K562 (cell line): ENCODE results near the gene TMPRSS9. TPM values are rescaled to one million over a fixed set of nuclear protein-coding genes. Genes with fewer than 3 reads are reported as not detected.

ENCODE experiments used
- ARHGAP35 ChIP-seq: fragments of 450-650 bp; IDR thresholded peaks from 2 replicates; pipeline ENCODE4 v1.6.1; 2018; ENCODE audit not compliant: partially characterized antibody
- CBX3 ChIP-seq, 2 experiments: IDR thresholded peaks; 1 replicate in 1 of 2; 2 replicates in 1 of 2; pipeline ENCODE4 v1.6.1; 2012; ENCODE audit warnings: inconsistent platforms in 2 of 2, low read length in 2 of 2, borderline replicate concordance in 1 of 2, control low read depth in 1 of 2
- FOXA3 ChIP-seq, 2 experiments: fragments of 450-650 bp in 1 of 2; sonication (generic) in 1 of 2; formaldehyde crosslinking; IDR thresholded peaks in 1 of 2; conservative IDR thresholded peaks in 1 of 2; 2 replicates each; pipeline versions ENCODE4 v1.4.0 to v1.8.0; 2020 to 2022; ENCODE audit warnings: mild to moderate bottlenecking in 2 of 2, missing genetic modification reagents in 1 of 2
- GTF2F1 ChIP-seq: IDR thresholded peaks from 2 replicates; pipeline ENCODE4 v1.6.1; 2011; ENCODE audit warnings: low read depth, low read length, improper control_type of control experiment
- HOXB6 ChIP-seq: fragments of 250-450 bp; sonication (Bioruptor Pico); IDR thresholded peaks from 2 replicates; pipeline ENCODE4 v1.5.1; 2022; ENCODE audit warnings: mild to moderate bottlenecking, borderline replicate concordance
- MXD1 ChIP-seq: fragments of 250-450 bp; sonication (Bioruptor Pico); IDR thresholded peaks from 2 replicates; pipeline ENCODE4 v1.8.0; 2021; ENCODE audit warnings: borderline replicate concordance, mild to moderate bottlenecking, moderate library complexity; ENCODE audit not compliant: poor library complexity, severe bottlenecking
- NR1H2 ChIP-seq: sonication (generic); formaldehyde crosslinking; IDR thresholded peaks from 2 replicates; pipeline ENCODE4 v1.4.0; 2020; ENCODE audit warnings: mild to moderate bottlenecking, missing genetic modification reagents
- POLR2AphosphoS5 ChIP-seq: IDR thresholded peaks from 2 replicates; pipeline ENCODE4 v1.6.1; 2011; ENCODE audit warnings: mild to moderate bottlenecking, low read depth, low read length, moderate library complexity; ENCODE audit not compliant: control insufficient read depth, insufficient read depth
- RHOXF2B ChIP-seq: fragments of 250-450 bp; sonication (Bioruptor Pico); conservative IDR thresholded peaks from 2 replicates; pipeline ENCODE4 v1.5.1; 2021
- SIX5 ChIP-seq, 2 experiments: IDR thresholded peaks; 2 replicates each; pipeline ENCODE4 v1.6.1; 2011; ENCODE audit warnings: low read length in 2 of 2, borderline replicate concordance in 1 of 2, low read depth in 1 of 2, mild to moderate bottlenecking in 1 of 2, moderate library complexity in 1 of 2; ENCODE audit not compliant: insufficient read depth in 1 of 2
- TAL1 ChIP-seq: fragments of 450-650 bp; IDR thresholded peaks from 2 replicates; pipeline ENCODE4 v1.6.1; 2016; ENCODE audit warnings: mild to moderate bottlenecking
- ZNF140 ChIP-seq: fragments of 250-450 bp; sonication (Bioruptor Pico); IDR thresholded peaks from 2 replicates; pipeline ENCODE4 v1.8.0; 2021; ENCODE audit warnings: moderate library complexity, mild to moderate bottlenecking, inconsistent platforms
- ZNF24 ChIP-seq: fragments of 450-650 bp; IDR thresholded peaks from 2 replicates; pipeline ENCODE4 v1.6.1; 2016
- ZNF57 ChIP-seq: fragments of 450-650 bp; formaldehyde crosslinking; IDR thresholded peaks from 2 replicates; pipeline ENCODE4 v1.4.0; 2020; ENCODE audit warnings: mild to moderate bottlenecking, moderate library complexity
- polyA plus RNA-seq, 8 experiments: library from polyadenylated mRNA; depleted of rRNA in 4 of 8; stranded (reverse) in 5 of 8; unstranded in 3 of 8; fragments of >200 nt; fragmentation: Nextera tagmentation in 2 of 8; fragmentation: Illumina TruSeq in 1 of 8; extraction: Ambion mirVana in 2 of 8; extraction: Trizol in 1 of 8; gene quantifications; 2 replicates each; pipeline versions ENCODE4 v1.2.1 to v1.2.3, GENCODE V29; 2011 to 2014; ENCODE audit warnings: inconsistent platforms in 1 of 8, missing spikeins in 1 of 8
- total RNA-seq, 7 experiments: library from RNA; depleted of rRNA in 6 of 7; stranded (reverse); fragments of >200 nt in 6 of 7; fragmentation: Illumina TruSeq in 2 of 7; extraction: Trizol in 2 of 7; gene quantifications; 2 replicates each; pipeline versions ENCODE4 v1.2.1 to v1.2.3, GENCODE V29; 2011 to 2021; ENCODE audit warnings: low replicate concordance in 1 of 7
- TF ChIP-seq, protein P1 (sequence below): fragments of 450-650 bp; IDR thresholded peaks from 2 replicates; pipeline ENCODE4 v1.7.1; 2018; ENCODE audit warnings: mild to moderate bottlenecking, low read depth; ENCODE audit not compliant: partially characterized antibody
- TF ChIP-seq, protein P2 (sequence below): sonication (generic); formaldehyde crosslinking; IDR thresholded peaks from 2 replicates; pipeline ENCODE4 v1.8.0; 2022; ENCODE audit warnings: mild to moderate bottlenecking, missing genetic modification reagents
- TF ChIP-seq, protein P3 (sequence below): sonication (generic); formaldehyde crosslinking; IDR thresholded peaks from 2 replicates; pipeline ENCODE4 v1.8.0; 2023; ENCODE audit warnings: mild to moderate bottlenecking, missing genetic modification reagents
- TF ChIP-seq, protein P4 (sequence below): sonication (generic); formaldehyde crosslinking; IDR thresholded peaks from 2 replicates; pipeline ENCODE4 v1.8.0; 2022; ENCODE audit warnings: mild to moderate bottlenecking, low read depth, missing genetic modification reagents

TMPRSS9 gene
- total and polyA plus RNA-seq, 9 of the 15 experiments (the other 6 are each of a cell fraction or from before 2014, with no cell fraction given) = 0.01 to 0.03 TPM; not detected in 7

DNA sequence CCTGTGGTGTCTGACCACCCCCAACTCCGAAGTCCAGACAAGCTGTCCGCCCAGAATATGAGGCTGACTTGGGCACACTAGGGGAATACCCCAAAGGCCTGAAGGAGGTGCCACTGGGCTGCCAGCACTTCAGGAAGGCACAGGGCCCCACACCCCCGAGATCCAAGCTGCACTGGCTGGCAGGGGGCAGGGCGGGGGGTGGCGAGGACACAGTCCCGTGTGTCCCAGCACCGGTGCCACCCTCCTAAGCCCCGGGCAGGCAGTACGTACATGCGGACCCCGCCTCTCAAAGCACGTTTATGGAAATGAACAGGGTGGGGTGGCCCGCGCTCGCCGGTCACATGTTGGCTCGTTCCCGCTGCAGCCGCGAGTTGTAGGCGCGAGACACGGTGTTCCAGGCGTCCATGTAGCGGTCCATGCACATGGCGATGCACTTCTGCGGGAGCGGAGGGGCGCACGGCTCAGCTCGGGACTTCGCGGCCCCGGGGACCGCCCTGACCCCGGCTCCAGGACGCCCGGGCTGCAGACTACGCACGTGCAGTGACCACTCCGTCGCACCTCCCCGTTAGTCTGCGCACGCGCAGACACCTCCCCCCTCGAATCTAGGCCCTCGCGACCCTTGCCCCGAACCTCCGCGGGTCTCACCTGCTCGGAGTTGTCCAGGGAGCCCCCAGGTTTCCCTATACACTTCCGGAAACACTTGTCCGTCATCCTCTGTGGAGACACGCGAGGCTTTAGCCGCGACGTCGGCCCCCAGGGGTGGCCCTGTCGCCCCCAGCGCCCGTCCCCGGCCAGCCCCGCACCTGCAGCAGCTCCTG lies 66.8 kb downstream of the TMPRSS9 start (continued):
- TF ChIP-seq, protein P1, sequence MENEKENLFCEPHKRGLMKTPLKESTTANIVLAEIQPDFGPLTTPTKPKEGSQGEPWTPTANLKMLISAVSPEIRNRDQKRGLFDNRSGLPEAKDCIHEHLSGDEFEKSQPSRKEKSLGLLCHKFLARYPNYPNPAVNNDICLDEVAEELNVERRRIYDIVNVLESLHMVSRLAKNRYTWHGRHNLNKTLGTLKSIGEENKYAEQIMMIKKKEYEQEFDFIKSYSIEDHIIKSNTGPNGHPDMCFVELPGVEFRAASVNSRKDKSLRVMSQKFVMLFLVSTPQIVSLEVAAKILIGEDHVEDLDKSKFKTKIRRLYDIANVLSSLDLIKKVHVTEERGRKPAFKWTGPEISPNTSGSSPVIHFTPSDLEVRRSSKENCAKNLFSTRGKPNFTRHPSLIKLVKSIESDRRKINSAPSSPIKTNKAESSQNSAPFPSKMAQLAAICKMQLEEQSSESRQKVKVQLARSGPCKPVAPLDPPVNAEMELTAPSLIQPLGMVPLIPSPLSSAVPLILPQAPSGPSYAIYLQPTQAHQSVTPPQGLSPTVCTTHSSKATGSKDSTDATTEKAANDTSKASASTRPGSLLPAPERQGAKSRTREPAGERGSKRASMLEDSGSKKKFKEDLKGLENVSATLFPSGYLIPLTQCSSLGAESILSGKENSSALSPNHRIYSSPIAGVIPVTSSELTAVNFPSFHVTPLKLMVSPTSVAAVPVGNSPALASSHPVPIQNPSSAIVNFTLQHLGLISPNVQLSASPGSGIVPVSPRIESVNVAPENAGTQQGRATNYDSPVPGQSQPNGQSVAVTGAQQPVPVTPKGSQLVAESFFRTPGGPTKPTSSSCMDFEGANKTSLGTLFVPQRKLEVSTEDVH = no peak
- TF ChIP-seq MXD1 (CRISPR knock-in tag) = peak; percentile 34
- TF ChIP-seq ZNF140 (CRISPR knock-in tag) = no peak
- no peak for TF ChIP-seq POLR2AphosphoS5
- no peak for TF ChIP-seq TAL1
- no peak for TF ChIP-seq ZNF24
- no peak for TF ChIP-seq ZNF57
- no peak for TF ChIP-seq FOXA3 (CRISPR knock-in tag; conservative IDR thresholded peaks at IDR 0.05 in 1 of 2, IDR thresholded peaks at IDR 0.05 in 1 of 2)
- no peak for TF ChIP-seq GTF2F1
- no peak for TF ChIP-seq HOXB6 (CRISPR knock-in tag)
- no peak for TF ChIP-seq RHOXF2B
- no peak for TF ChIP-seq NR1H2 (CRISPR knock-in tag)
- TF ChIP-seq, protein P2, sequence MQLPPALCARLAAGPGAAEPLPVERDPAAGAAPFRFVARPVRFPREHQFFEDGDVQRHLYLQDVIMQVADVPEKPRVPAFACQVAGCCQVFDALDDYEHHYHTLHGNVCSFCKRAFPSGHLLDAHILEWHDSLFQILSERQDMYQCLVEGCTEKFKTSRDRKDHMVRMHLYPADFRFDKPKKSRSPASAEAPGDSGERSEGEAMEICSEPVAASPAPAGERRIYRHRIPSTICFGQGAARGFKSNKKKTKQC (CRISPR knock-in tag) = peak; percentile 10; the same call in 1 of the 2 replicates
- TF ChIP-seq, protein P3, sequence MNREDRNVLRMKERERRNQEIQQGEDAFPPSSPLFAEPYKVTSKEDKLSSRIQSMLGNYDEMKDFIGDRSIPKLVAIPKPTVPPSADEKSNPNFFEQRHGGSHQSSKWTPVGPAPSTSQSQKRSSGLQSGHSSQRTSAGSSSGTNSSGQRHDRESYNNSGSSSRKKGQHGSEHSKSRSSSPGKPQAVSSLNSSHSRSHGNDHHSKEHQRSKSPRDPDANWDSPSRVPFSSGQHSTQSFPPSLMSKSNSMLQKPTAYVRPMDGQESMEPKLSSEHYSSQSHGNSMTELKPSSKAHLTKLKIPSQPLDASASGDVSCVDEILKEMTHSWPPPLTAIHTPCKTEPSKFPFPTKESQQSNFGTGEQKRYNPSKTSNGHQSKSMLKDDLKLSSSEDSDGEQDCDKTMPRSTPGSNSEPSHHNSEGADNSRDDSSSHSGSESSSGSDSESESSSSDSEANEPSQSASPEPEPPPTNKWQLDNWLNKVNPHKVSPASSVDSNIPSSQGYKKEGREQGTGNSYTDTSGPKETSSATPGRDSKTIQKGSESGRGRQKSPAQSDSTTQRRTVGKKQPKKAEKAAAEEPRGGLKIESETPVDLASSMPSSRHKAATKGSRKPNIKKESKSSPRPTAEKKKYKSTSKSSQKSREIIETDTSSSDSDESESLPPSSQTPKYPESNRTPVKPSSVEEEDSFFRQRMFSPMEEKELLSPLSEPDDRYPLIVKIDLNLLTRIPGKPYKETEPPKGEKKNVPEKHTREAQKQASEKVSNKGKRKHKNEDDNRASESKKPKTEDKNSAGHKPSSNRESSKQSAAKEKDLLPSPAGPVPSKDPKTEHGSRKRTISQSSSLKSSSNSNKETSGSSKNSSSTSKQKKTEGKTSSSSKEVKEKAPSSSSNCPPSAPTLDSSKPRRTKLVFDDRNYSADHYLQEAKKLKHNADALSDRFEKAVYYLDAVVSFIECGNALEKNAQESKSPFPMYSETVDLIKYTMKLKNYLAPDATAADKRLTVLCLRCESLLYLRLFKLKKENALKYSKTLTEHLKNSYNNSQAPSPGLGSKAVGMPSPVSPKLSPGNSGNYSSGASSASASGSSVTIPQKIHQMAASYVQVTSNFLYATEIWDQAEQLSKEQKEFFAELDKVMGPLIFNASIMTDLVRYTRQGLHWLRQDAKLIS (CRISPR knock-in tag) = peak; percentile 74; the same call in 1 of the 2 replicates
- TF ChIP-seq CBX3 (IDR thresholded peaks at IDR 0.05; ENCODE audit: borderline replicate concordance in 1 of 2, low read length in 2 of 2) = no peak
- TF ChIP-seq, protein P4, sequence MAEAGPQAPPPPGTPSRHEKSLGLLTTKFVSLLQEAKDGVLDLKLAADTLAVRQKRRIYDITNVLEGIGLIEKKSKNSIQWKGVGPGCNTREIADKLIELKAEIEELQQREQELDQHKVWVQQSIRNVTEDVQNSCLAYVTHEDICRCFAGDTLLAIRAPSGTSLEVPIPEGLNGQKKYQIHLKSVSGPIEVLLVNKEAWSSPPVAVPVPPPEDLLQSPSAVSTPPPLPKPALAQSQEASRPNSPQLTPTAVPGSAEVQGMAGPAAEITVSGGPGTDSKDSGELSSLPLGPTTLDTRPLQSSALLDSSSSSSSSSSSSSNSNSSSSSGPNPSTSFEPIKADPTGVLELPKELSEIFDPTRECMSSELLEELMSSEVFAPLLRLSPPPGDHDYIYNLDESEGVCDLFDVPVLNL (CRISPR knock-in tag) = no peak
- TF ChIP-seq ARHGAP35 = no peak
- TF ChIP-seq SIX5 (IDR thresholded peaks at IDR 0.05; ENCODE audit: borderline replicate concordance in 1 of 2, insufficient read depth in 1 of 2, low read depth in 1 of 2, low read length in 2 of 2) = no peak
